IMR-90 (cell line): Measurements from ENCODE around the gene DOCK2.

Experiments used
- CEBPB ChIP-seq: IDR thresholded peaks from 2 replicates; pipeline ENCODE4 v1.6.1; 2012; ENCODE audit warnings: low read depth, low read length, improper control_type of control experiment
- FOS ChIP-seq: fragments of 150-350 bp; IDR thresholded peaks from 2 replicates; pipeline ENCODE4 v1.6.1; 2016; ENCODE audit warnings: low read depth, low read length
- MAFK ChIP-seq: IDR thresholded peaks from 2 replicates; pipeline ENCODE4 v1.6.1; 2012; ENCODE audit warnings: low read depth, low read length, improper control_type of control experiment
- MAZ ChIP-seq: IDR thresholded peaks from 2 replicates; pipeline ENCODE4 v1.6.1; 2012; ENCODE audit warnings: low read depth, mild to moderate bottlenecking, low read length, improper control_type of control experiment, moderate library complexity, borderline replicate concordance
- POLR2A ChIP-seq: IDR thresholded peaks from 2 replicates; pipeline ENCODE4 v1.6.1; 2012; ENCODE audit warnings: mild to moderate bottlenecking, low read depth, low read length
- RCOR1 ChIP-seq: IDR thresholded peaks from 2 replicates; pipeline ENCODE4 v1.6.1; 2012; ENCODE audit warnings: mild to moderate bottlenecking, low read length, improper control_type of control experiment; ENCODE audit not compliant: insufficient replicate concordance
- RFX5 ChIP-seq: IDR thresholded peaks from 2 replicates; pipeline ENCODE4 v1.8.0; 2012; ENCODE audit warnings: low read depth, mild to moderate bottlenecking, low read length, moderate library complexity
- TF ChIP-seq, protein P1 (sequence below): conservative IDR thresholded peaks from 2 replicates; pipeline ENCODE4 v1.5.1; 2012; ENCODE audit warnings: mild to moderate bottlenecking, low read depth, low read length, improper control_type of control experiment

DNA sequence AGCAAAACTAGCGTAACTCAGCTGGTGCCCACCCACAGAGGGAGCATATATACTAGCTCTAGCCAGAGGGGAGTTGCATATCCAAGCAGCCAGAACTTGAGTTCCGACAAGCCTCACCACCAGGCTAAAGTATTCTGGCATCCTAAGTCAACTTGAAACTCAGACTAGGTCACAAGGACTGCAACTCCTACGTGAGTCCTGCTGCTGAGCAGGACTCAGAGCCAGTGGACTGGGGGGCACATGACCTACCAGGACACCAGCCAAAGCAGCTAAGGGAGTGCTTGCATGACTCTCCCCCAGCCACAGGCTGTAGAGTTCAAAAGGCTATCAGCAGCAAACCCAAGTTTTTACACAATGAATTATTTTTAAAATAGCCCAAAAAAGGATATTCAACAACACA is 27.4 kb upstream of the DOCK2 start:
- TF ChIP-seq, protein P1, sequence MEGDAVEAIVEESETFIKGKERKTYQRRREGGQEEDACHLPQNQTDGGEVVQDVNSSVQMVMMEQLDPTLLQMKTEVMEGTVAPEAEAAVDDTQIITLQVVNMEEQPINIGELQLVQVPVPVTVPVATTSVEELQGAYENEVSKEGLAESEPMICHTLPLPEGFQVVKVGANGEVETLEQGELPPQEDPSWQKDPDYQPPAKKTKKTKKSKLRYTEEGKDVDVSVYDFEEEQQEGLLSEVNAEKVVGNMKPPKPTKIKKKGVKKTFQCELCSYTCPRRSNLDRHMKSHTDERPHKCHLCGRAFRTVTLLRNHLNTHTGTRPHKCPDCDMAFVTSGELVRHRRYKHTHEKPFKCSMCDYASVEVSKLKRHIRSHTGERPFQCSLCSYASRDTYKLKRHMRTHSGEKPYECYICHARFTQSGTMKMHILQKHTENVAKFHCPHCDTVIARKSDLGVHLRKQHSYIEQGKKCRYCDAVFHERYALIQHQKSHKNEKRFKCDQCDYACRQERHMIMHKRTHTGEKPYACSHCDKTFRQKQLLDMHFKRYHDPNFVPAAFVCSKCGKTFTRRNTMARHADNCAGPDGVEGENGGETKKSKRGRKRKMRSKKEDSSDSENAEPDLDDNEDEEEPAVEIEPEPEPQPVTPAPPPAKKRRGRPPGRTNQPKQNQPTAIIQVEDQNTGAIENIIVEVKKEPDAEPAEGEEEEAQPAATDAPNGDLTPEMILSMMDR = no peak
- no peak for TF ChIP-seq POLR2A
- no peak for TF ChIP-seq FOS
- no peak for TF ChIP-seq RFX5
- no peak for TF ChIP-seq CEBPB
- no peak for TF ChIP-seq RCOR1
- TF ChIP-seq MAZ = no peak
- TF ChIP-seq MAFK = no peak
